Tibial artery (tissue), 4 donors: ENCODE results near the gene PCDH10.
A peak's percentile ranks its signal among the peaks of the same experiment; 100 is the strongest.

ENCODE experiments used
- DNase-seq, 2 donors: peaks; one replicate each; pipeline ENCODE4 v3.0.0-alpha.2; 2019
- H3K27ac ChIP-seq, 2 donors: fragments of 200-600 bp; sonication (generic) in 1 of 2; 1 replicate in 1 of 2; 2 replicates in 1 of 2; pipeline ENCODE4 v1.5.1; 2018 to 2019; ENCODE audit warnings: mild to moderate bottlenecking in 1 of 2
- H3K27me3 ChIP-seq, 2 donors: fragments of 200-600 bp; sonication (generic) in 1 of 2; one replicate each; pipeline versions ENCODE4 v1.5.1 to v1.6.0; 2016 to 2019
- H3K36me3 ChIP-seq, 3 donors: fragments of 200-600 bp; sonication (generic) in 2 of 3; one replicate each; pipeline ENCODE4 v1.5.1; 2016 to 2019; ENCODE audit warnings: mild to moderate bottlenecking in 2 of 3
- H3K4me1 ChIP-seq, 4 donors: fragments of 200-600 bp; sonication (generic) in 2 of 4; 1 replicate in 3 of 4; 2 replicates in 1 of 4; pipeline ENCODE4 v1.5.1; 2016 to 2019
- H3K4me3 ChIP-seq, 2 donors: fragments of 200-600 bp; sonication (generic) in 1 of 2; 1 replicate in 1 of 2; 2 replicates in 1 of 2; pipeline ENCODE4 v1.5.1; 2018 to 2019; ENCODE audit warnings: mild to moderate bottlenecking in 2 of 2
- H3K9me3 ChIP-seq, 3 donors: fragments of 200-600 bp; sonication (generic) in 1 of 3; one replicate each; pipeline ENCODE4 v1.5.1; 2016 to 2019
- CTCF ChIP-seq, 2 experiments: fragments of 200-600 bp in 1 of 2; fragments of 450-650 bp in 1 of 2; IDR thresholded peaks; one replicate each; pipeline ENCODE4 v1.5.1; 2017 to 2019; ENCODE audit warnings: antibody characterized with exemption in 2 of 2, mild to moderate bottlenecking in 1 of 2, moderate library complexity in 1 of 2
- intact Hi-C: fragments of 100-400 bp; cut with DNase I; formaldehyde crosslinking; loops from one replicate; pipeline ENCODE4 v1.15.0; 2023; ENCODE audit warnings: low total_unique reads

The PCDH10 gene

GRCh38 chr4:133137571-133137970, 11.5 kb upstream of the PCDH10 start:
- Histone ChIP-seq H3K4me3 (no peak overlapping the region), H3K27me3 (no peaks in the 10 kb centered on the region), H3K4me1 (no peaks in the 10 kb centered on the region), H3K9me3 (no peaks in the 10 kb centered on the region), H3K36me3 (no peaks in the 10 kb centered on the region), H3K27ac (no peak overlapping the region)
- DNase-seq = no peak
- intact Hi-C loops = no loop called here
- no peak for TF ChIP-seq CTCF (IDR thresholded peaks at IDR 0.05)

GRCh38 chr4:133143775-133144430, 5.2 kb upstream of the PCDH10 start:
- Histone ChIP-seq H3K27ac (no peak overlapping the region), H3K36me3 (no peaks in the 10 kb centered on the region), H3K27me3 (no peaks in the 10 kb centered on the region), H3K4me3 (no peak overlapping the region), H3K4me1 (peaks cover 0 to 24% (median 9%) of the 10 kb centered on the region in 4 donors), H3K9me3 (no peaks in the 10 kb centered on the region)
- DNase-seq = no peak
- intact Hi-C loops = no loop called here
- TF ChIP-seq CTCF (IDR thresholded peaks at IDR 0.05) = no peak

GRCh38 chr4:133145241-133145640, 3.9 kb upstream of the PCDH10 start:
- Histone ChIP-seq H3K27me3 (no peaks in the 10 kb centered on the region), H3K27ac (no peak overlapping the region), H3K4me3 (no peak overlapping the region), H3K9me3 (no peaks in the 10 kb centered on the region), H3K4me1 (peaks cover 0 to 32% (median 13%) of the 10 kb centered on the region in 4 donors), H3K36me3 (no peaks in the 10 kb centered on the region)
- TF ChIP-seq CTCF (IDR thresholded peaks at IDR 0.05) = no peak
- no peak for DNase-seq
- intact Hi-C loops = no loop called here

- Histone ChIP-seq H3K4me1 (peaks cover 0 to 40% (median 16%) of the 10 kb centered on the region in 4 donors), H3K36me3 (no peaks in the 10 kb centered on the region), H3K9me3 (no peaks in the 10 kb centered on the region), H3K27ac (peak overlapping the region; percentile 31 to 41), H3K27me3 (no peaks in the 10 kb centered on the region), H3K4me3 (peak overlapping the region; percentile 63 to 72)
- intact Hi-C loops = no loop called here
- DNase-seq = no peak
- no peak for TF ChIP-seq CTCF (IDR thresholded peaks at IDR 0.05)
Observed at GRCh38 chr4:133145758-133146573, 3.1 kb upstream of the PCDH10 start.

GRCh38 chr4:133146574-133147241, 2.4 kb upstream of the PCDH10 start:
- peak in 1 of 2 donors; percentile 67 for DNase-seq
- H3K36me3 ChIP-seq = no peaks in the 10 kb centered on the region
- TF ChIP-seq CTCF (IDR thresholded peaks at IDR 0.05) = peak; percentile 70 to 89
- H3K4me1 ChIP-seq = peaks cover 0 to 47% (median 22%) of the 10 kb centered on the region in 4 donors
- peak overlapping the region; percentile 63 to 72 for H3K4me3 ChIP-seq
- H3K27me3 ChIP-seq = peaks cover 0 to 4% of the 10 kb centered on the region in 2 donors
- intact Hi-C loops = no loop called here
- no peaks in the 10 kb centered on the region for H3K9me3 ChIP-seq
- H3K27ac ChIP-seq = peak overlapping the region; percentile 31 to 41
